HG03135 (cell line): ENCODE results near the gene MUC12.

Experiments
- ATAC-seq: cut with Tn5 transposase; IDR thresholded peaks from one replicate; pipeline ENCODE4 v1.9.1; 2021; ENCODE audit warnings: mild to moderate bottlenecking, moderate library complexity; ENCODE audit not compliant: unreplicated experiment

MUC12 gene

DNA sequence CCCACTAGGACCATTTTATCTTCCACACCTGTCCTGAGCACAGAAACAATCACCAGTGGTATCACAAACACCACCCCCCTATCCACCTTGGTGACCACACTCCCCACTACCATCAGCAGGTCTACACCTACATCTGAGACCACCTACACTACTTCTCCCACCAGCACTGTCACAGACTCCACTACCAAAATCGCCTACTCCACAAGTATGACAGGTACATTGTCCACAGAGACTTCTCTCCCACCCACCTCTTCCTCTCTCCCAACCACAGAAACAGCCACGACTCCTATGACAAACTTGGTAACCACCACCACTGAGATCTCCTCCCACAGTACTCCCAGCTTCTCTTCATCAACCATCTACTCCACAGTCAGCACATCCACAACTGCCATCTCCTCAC, 16.7 kb upstream of the MUC12 start:
- ATAC-seq: no peak

DNA sequence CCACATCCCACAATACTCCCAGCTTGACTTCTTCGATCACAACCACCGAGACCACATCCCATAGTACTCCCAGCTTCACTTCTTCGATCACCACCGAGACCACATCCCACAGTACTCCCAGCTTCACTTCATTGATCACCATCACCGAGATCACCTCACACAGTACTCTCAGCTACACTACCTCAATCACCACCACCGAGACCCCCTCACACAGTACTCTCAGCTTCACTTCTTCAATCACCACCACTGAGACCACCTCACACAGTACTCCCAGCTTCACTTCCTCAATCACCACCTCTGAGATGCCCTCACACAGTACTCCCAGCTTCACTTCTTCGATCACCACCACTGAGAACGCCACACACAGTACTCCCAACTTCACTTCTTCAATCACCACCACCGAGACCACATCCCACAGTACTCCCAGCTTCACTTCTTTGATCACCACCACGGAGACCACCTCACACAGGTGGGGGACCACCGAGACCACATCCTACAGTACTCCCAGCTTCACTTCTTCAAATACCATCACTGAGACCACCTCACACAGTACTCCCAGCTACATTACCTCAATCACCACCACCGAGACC, 11.4 kb upstream of the MUC12 start:
- ATAC-seq: no peak

DNA sequence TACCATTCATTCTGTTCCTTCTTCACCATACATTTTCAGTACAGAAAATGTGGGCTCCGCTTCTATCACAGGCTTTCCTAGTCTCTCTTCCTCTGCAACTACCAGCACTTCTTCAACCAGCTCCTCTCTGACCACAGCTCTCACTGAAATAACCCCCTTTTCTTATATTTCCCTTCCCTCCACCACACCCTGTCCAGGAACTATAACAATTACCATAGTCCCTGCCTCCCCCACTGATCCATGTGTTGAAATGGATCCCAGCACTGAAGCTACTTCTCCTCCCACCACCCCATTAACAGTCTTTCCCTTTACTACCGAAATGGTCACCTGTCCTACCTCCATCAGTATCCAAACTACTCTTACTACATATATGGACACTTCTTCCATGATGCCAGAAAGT, 9.5 kb upstream of the MUC12 start:
- no peak for ATAC-seq

DNA sequence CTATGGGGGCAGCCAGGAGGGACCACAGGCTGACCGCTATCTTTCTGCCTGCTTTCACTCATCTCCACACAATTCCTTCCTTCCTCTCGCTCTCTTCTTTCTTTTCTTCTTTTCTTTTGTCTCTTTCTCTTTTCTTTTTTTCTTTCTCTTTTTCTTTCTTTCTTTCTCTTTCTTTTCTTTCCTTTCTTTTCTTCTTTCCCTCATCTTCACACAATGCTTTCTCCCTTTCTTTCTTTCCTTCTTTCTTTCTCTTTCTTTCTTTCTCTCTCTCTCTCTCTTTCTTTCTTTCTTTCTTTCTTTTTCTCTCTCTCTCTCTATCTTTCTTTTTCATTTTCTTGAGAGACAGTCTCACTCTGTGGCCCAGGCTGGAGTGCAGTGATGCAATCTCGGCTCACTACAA, 6.8 kb upstream of the MUC12 start:
- ATAC-seq: no peak

DNA sequence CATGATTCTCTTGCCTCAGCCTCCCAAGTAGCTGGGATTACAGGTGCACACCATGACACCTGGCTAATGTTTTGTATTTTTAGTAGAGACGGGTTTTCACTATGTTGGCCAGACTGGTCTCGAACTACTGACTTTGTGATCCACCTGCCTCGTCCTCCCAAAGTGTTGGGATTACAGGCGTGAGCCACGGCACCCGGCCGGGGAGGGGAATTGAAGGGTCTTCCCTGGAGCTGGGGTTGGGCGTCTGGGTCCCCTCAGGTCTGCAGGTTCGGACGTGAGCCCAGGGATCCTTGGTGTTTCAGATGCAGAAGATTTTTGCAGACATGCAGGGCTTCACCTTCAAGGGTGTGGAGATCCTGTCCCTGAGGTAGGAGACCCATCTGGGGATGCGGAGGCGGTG, 6.0 kb upstream of the MUC12 start:
- ATAC-seq: no peak

GRCh38 chr7:100963874-100964273, 5.5 kb upstream of the MUC12 start:
- ATAC-seq: no peak

- ATAC-seq: no peak
Measured at GRCh38 chr7:100964630-100965029, 4.7 kb upstream of the MUC12 start.

GRCh38 chr7:100965045-100965722, 4.2 kb upstream of the MUC12 start:
- no peak for ATAC-seq

- ATAC-seq: peak; percentile 65
Measured at GRCh38 chr7:100965723-100966541, 3.4 kb upstream of the MUC12 start.

DNA sequence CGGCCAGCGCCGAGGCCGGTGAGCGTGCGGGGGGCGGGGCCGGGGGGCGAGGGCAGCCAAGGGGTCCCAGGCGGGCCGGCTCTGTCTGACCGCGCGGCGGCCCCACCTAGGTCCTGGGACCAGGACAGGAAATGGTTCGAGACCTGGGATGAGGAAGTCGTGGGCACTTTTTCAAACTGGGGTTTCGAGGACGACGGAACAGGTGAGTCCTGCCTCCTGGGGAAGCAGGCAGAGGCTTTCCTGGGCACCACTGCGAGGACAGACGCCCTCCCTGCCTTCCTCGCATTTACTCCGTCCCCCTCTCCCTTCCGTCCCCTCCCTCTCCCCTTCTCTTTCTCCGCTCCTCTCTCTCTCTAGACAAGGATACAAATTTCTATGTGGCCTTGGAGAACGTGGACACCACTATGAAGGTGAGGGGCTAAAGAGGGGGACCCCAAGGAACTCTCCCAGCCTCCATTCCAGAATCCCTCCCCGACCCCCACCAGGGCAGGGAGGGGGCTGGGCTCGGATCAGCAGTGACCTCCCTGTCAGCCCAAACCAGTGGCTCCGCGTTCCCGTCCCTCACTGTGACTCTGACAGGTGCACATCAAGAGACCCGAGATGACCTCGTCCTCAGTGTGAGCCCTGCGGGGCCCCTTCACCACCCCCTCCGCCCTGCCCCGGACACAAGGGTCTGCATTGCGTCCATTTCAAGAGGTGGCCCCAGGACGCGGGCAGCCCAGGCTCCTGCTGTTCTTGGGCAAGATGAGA, 2.6 kb upstream of the MUC12 start:
- ATAC-seq: no peak

DNA sequence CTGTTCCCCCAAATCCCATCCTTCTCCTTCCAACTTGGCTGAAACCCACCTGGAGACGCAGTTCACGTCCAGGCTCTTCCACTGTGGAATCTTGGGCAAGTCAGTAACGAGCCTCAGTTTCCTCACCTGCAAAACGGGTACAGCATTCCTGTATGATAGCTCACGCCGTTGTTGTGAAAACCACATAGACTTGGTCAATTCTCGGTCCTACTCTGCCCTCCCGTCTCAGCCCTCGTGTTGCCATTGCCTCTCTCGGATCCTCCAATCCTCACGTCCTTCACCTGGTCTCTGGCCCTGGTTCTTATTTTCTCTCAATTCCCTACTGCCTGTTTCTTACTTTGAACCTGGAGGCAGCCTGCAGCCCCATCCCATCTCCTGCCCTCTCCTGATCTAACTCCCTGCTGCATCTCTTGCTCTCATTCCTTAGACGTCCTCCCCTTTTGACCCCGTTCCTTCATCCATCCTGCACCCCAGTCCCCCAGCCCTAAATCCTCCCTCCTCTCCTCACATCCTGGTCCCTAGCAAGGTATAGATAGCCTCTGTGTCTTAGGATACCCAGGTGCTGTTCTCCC, 2.0 kb upstream of the MUC12 start:
- ATAC-seq: no peak

DNA sequence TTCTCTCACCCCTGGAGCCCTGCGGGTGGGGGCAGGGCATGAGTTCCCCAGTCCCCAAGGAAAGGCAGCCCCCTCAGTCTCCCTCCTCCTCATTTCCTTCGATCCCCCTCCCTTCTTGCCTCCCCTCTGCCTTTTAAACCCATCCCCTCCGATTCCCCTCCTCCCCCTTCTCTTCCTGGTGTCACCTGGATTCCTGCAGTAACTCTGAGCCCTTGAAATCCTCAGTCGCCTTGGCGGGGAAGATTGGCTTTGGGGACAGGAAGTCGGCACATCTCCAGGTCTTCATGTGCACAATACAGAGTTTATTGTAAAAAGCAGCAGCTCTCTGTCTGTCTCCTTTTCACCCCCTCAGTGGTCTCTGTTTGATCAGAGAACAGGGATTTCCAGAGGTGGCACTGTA, 1.3 kb upstream of the MUC12 start:
- no peak for ATAC-seq

- ATAC-seq: no peak
Measured at GRCh38 chr7:100968650-100969049, 715 bp upstream of the MUC12 start.

DNA sequence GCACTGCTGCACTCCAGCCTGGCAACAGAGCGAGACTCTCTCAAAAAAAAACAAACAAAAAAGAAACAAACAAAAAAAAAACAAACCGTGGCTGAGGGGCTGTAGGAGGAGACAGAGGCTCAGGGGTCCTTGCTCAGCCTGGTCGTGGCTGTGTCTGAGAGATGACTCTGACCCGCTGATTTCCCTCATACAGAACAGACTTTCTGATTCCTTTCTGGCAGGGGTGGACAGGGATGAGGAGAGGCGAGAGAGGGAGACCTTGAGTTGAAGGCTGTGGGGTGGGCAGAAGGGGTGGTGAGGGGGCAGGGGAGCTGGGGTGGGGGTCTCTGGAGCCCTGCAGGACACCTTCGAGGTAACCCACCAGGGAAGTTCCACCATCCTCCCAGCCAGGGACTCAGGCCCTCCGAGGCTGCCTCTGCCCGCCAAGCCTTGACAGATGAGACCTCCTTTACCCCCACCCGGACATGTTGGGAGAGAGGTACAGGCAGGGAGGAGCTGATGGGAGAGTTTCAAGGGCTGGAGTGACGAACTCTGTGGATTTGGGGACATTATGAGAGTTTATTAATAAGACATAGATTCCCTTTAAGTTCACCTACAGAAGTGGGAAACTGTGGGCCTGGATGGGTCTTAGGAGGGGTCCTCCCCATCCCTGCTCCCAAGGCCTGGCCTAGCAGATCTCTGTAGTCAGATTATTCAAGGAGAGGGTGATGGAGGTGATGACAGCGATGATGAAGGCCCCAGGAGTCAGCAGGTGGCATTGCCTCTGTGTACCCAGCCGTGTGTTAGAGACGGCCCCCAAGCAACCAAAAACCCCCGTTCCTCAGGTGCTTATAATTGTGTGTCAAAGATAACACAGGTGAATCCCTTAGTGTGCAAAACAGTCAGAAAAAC, 2.0 kb downstream of the MUC12 start:
- ATAC-seq: no peak

- no peak for ATAC-seq
Measured at GRCh38 chr7:100972002-100972347, 2.6 kb downstream of the MUC12 start.

DNA sequence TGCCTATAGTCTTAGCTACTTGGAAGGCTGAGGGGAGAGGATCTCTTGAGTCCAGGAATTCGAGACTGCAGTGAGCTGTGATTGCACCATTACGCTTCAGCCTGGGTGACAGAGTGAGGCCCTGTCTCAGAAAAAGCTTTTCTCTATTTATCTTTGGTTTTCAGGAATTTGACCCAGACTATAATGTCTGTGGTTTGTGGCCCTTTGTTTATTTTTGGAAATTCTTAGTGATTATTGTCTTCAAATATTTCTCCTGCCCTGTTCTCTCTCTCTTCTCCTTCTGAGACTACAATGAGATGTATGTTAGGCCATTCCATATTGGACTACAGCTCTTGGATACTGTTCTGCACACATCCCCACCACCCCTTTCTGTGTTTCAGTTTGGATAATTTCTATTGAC, 4.7 kb downstream of the MUC12 start:
- no peak for ATAC-seq

DNA sequence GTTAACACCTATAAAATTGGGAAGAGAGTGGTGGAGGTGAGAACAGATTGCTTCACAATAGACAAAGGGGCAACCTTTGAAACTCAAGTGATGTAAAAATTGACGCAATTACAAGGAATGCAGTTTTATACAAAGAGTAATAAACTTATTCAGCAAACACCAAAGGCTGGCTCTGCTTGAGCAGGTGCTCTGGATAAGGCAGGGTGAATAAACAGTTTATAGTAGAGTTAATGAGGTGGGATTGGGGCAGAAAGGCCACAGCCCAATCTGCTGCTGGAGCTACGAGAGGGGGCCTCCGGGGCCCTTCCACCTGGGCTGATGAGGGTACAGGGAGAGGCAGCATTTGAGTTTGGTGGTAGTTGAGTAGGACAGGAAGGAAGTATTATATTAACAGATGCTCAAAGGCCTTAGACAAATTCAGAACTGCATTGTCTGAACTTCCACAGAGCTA, 6.0 kb downstream of the MUC12 start:
- ATAC-seq: no peak

DNA sequence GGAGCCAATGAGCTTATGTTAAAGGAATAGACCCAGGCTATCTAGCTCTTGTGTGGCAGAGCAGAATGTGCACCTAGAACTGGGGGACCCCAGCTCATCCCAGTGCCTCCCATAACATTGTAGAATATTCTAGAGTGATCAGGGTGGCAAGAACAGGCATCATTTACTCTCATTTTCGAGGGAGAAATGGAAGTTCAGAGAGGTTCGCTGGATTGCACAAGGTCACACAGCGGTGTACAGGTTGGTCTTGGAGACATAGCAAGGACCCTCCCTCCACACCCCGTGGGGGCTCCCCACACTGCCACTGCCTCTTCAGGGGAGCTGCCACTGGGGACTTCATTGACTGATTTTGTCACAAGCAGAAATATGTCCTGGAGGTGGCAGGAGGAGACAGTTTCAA, 8.9 kb downstream of the MUC12 start:
- no peak for ATAC-seq

- ATAC-seq: no peak
Measured at GRCh38 chr7:100983451-100984187, 14.3 kb downstream of the MUC12 start.
